H1 (cell line): Measurements from ENCODE around the gene FIP1L1.

Source experiments
- GABPA ChIP-seq: IDR thresholded peaks from 2 replicates; pipeline ENCODE4 v1.6.1; 2011; ENCODE audit warnings: mild to moderate bottlenecking, low read length, moderate library complexity, borderline replicate concordance; ENCODE audit not compliant: insufficient read depth
- HDAC6 ChIP-seq: IDR thresholded peaks from one replicate; pipeline ENCODE4 v1.7.1; 2012; ENCODE audit warnings: low read depth, mild to moderate bottlenecking, inconsistent platforms, low read length, moderate library complexity
- JUND ChIP-seq: IDR thresholded peaks from 2 replicates; pipeline ENCODE4 v1.6.1; 2011; ENCODE audit warnings: mild to moderate bottlenecking, improper control_type of control experiment, low read length
- MAFK ChIP-seq: IDR thresholded peaks from 2 replicates; pipeline ENCODE4 v1.6.1; 2012; ENCODE audit warnings: low read depth, mild to moderate bottlenecking, improper control_type of control experiment, low read length

GRCh38 chr4:53483250-53483649 is 105.8 kb downstream of the FIP1L1 start:
- TF ChIP-seq GABPA (no peak), MAFK (no peak), HDAC6 (no peak), JUND (no peak)
